Ishikawa (cell line): ENCODE data around the gene TBC1D24.

Source experiments
- CREB1 ChIP-seq: IDR thresholded peaks from 2 replicates; pipeline ENCODE4 v1.6.1; 2012; ENCODE audit warnings: low read depth
- EP300 ChIP-seq: IDR thresholded peaks from 2 replicates; pipeline ENCODE4 v1.6.1; 2012; ENCODE audit warnings: borderline replicate concordance
- FOXM1 ChIP-seq: IDR thresholded peaks from 2 replicates; pipeline ENCODE4 v1.6.1; 2012; ENCODE audit warnings: low read depth, borderline replicate concordance

- no peak for TF ChIP-seq FOXM1
- no peak for TF ChIP-seq CREB1
- no peak for TF ChIP-seq EP300
Observed at GRCh38 chr16:2507665-2508064, 32.7 kb downstream of the TBC1D24 start.
